ENCODE results near the gene SYNJ1.
"Not testable (repeated sequence)": the region's sequence is repeated elsewhere in the genome, so short reads cannot be mapped to it uniquely, and the experiment has no call there.

The SYNJ1 gene

DNA sequence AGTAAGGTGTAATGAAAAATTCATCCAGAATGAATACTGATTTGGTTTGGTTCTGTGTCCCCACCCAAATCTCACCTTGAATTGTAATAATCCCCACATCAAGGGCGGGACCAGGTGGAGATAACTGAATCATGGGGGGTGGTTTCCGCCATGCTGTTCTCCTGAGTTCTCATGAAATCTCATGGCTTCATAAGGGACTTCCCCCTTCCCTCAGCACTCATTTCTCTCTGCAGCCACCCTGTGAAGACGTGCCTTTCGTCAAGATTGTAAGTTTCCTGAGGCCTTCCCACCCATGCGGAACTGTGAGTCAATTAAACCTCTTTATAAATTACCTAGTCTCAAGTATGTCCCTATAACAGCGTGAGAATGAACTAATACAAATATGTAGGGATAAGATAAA lies 5.5 kb upstream of the SYNJ1 start:
- DNase-seq, result no peak

DNA sequence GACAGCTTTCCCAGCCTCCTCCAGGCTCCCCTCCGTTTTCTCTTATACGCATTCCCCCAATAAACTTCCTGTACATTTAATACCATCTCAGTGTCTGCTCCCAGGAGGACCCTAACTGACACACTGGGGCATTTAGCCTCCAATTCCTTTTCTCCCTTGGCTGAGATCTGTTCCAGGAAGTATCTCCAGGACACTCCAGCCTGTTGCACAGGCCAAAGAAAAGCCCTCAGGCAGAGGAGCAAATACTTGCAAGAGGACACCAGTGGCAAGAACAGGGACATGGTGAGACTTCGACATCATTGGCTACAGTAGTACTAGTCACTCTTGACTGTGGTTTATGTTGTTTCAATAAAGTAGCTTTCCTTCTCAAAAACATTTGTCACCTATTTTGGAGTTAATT lies 4.7 kb upstream of the SYNJ1 start:
- DNase-seq, result no peak

DNA sequence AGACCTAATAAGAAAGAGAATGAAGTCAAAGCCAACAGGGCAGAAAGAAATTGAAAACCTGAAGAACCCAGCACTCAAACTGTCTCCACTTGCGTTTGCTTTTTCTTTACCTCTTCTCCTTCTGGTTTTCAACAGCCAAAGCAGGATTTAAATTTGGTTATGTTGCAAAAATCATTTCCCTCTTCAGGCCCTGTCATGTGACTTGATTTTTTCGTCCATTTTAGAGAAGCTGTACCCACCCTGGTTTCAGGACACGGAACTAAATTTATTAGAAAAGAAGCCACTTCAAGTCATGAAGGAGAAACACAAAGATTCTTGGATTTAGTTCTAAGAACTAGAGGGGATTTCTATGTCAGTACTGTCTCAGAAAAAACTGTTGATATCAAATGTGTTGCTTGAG lies 1.0 kb upstream of the SYNJ1 start:
- peak; percentile 34 for DNase-seq

DNA sequence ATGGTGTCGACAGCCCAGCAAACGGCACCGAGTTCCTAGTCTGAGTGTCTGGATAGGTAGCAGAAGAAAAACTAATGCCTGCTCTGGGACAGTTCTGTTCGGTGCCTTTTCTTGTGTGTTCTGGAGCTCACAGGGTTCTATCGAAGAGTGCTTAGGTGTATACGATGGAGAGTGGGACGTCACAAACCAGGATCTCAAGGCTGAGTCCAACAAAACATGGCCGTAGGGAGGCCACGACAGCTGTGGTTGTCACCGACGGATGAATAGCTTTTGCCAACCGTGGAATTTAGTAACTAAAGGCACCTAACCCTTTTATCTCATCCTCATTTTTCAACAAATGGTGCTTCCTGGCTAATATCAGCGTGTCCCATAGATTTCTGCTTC lies 635 bp upstream of the SYNJ1 start:
- no peak for DNase-seq

DNA sequence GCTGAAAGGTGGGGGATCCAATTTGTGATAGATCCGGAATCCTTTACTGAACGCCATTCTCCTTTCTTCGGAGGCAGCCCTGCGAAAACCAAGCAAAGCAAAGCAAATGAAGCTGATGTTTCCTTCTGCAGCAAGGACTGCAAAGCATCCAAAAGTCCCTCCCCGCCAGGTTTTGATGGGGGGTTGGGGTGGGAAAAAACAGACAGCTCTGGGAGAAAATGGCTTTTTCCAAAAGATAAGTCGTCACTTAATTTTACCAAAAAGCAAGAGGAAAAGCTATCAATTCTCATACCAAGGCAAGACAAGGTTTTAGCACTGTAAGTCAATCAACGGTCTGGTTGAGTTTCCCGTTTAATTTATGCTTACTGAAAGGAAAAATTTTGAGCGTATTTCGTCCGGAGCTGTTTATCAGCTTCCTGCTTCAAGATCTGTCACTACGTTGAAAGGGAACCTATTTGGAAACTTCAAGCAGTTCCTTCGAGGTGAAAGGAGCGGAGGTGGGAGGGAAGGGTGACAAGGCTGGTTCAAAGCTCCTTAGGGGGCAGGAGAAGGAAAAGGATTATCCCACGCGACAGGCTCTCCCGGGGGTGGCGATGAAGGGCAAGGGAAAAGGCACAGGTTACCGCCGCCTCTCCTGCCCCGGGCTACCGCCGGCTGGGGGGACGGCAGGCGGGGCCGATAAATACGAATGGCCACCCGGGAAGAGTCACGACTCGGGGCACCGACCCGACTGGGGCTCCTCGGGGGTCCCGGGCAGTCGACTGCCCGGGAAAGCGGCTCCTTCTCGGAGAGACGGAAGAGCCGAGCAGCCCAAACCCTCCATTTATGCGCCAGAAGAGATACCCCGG lies 750 bp downstream of the SYNJ1 start:
- DNase-seq, result peak; percentile 67

DNA sequence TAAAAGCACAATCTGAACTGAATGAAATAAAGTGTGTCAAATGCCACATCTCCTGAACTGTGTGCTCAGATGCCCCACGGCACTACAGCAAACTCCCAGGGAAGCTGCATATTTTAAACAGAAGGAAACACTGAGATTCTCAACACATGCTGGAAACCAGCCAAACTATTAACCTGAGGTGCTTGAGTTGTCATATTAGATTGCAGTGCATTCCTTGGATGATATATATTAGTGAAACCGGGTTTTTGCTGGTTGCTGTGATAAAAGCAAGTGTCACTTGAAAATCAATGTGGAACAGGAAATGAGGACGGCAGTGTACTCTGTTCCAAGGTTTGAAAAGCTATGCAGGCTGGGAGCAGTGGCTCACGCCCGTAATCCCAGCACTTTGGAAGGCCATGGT lies 8.7 kb downstream of the SYNJ1 start:
- DNase-seq, result no peak

DNA sequence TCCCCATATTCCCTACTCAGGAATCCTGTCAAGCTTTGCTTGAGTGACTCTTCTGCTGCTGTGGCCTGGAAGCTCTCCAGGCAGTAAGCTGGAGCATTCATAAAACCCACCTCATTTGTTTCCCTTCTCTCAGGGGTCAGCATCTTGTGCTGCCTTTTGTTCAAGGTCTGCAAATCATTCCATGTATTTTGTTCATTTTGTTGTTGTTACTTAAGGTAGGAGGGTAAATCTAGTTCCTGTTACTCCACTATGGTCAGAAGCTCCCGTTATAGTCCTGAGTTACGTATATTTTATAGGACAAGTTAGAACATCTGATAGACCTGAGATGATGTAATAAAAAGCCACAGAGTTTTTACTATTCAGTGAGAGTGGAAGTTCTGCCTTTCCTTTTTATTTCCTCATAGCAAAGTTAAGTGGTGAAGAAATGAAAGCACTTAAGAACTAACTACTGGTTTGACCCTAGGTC lies 9.9 kb downstream of the SYNJ1 start:
- peak; percentile 74 for DNase-seq

DNA sequence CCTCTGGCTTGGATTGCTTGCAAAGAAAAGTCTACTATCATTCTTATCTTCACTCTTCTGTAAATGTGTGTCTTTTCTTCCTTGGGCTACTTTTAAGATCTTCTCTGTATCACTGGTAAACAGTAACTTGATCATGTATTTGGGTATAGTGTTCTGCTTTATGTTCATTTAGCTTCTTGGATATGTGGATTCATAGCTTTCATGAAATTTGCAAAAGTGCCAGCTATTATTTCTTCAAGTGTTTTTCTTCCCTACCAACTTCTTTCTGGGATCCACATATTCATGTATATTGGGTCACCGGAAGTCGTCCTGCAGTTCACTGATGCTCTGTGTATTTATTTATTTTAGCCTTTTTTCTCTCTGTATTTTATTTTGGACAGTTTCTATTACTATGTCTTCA lies 11.3 kb downstream of the SYNJ1 start:
- DNase-seq, result no peak

DNA sequence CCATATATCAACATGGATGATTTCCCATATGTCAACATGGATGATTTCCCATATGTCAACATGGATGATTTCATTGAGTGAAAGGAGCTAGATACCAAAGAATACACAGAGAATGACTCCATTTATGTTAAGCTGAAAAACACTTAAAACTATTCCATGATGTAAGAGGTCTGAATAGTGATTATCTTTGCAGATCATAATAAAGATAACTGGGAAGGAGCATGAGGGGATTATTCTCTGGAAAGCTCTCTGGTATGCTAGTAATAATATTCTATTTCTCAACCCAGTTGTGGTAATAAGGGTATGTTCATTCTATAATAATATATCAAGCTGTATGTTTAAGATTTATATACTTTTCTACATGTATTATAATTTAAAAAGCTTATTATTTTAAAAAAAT lies 14.1 kb downstream of the SYNJ1 start:
- DNase-seq, result no peak

DNA sequence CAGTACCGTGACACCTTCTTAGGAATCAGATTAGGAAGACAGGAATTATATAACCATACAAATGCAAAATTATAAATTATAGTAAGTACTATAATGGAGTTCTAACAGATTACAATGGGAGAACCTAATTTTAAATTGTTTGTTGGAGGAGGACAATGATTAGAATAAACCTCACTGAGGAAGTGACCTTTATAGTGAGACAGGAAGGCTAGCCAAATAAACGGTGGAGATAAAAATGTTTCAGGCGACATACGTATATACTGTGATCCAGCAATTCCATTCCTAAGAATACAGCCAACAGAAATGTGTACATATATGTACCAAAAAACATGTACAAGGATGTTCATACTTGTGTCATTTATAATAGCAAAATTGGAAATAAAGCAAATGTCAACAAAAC lies 15.2 kb downstream of the SYNJ1 start:
- DNase-seq, result no peak

DNA sequence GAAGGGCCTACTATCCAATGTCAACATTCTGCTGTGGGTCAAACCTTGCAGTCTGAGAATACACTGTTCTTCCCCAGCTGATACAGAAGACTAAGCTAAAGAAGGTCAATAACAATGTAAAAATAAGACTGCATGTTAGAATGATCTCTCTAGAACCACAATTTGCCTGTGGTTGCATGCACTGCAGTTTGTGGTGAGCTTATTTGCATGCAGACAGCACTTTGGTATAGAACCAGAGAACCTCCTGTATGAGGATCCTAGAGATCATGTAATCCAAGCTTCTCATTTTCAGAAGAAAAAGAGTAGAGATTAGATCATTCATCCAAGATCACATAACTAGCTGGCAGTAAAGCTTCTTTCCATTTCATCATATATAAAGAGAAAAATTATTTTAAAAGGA lies 15.8 kb downstream of the SYNJ1 start:
- DNase-seq, result peak; percentile 45

DNA sequence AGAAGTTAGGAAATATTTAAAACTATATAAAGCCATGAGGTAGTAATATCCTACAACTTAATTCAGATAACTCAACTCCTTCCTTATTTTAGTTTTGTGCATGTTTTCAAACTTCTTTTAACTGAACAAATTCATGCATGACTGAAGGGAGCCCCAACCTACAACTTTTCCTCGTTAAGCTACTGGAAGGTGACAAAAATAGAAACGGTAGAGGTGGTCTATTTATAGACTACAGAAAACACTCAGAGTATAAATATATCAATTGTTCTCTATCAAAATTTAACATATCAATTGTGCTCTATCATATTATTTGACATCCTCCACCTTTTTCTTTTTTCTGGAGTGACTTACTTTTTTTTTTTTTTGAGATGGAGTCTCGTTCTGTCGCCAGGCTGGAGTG lies 16.8 kb downstream of the SYNJ1 start:
- no peak for DNase-seq

DNA sequence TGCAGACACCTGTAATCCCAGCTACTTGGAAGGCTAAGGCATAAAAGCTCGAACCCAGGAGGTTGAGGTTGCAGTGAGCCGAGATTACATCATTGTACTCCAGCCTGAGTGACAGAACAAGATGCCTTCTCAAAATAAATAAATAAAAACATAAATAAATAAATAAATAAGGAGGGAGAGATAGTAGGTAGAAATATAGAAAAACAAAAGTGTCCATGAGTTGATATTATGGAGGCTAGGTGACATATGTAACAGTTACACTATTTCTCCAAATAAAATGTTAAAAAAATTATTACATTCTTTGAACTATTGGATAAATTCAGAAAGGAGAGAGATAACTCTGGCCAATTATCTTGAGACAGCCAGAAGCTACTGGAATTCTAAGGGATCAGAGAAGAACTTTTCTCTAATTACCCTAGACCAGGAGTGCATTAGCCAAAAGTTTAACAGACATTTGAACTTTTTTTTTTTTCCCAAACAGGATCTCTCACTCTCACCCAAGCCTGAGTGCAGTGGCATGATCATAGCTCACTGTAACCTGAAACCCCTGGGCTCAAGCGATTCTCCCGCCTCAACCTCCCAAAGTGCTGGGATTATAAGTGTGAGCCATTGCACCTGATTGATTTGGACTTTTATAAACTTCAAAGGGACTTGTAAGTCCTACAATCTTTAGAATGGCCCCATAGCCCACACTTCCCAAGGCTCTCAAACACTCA lies 17.6 kb downstream of the SYNJ1 start:
- DNase-seq, result no peak

DNA sequence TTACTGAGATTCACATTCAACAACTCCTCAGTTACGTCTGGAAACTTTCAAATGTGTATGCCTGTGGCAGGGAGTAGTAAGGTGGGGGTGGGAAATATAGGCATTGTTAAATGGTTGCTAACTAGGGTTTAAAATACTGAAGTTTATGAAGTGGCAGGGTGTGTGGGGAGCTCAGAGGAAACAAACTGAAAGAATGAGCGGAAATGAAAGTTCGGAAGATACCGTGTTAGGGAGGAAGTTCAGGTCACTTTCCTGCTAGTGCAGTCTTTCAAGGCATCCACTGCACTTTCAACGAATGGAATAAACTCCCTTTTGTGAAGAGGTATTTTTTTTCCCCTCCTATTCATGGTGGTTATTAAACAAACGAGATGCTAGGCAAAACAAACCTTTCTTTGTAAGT lies 19.7 kb downstream of the SYNJ1 start:
- no peak for DNase-seq

DNA sequence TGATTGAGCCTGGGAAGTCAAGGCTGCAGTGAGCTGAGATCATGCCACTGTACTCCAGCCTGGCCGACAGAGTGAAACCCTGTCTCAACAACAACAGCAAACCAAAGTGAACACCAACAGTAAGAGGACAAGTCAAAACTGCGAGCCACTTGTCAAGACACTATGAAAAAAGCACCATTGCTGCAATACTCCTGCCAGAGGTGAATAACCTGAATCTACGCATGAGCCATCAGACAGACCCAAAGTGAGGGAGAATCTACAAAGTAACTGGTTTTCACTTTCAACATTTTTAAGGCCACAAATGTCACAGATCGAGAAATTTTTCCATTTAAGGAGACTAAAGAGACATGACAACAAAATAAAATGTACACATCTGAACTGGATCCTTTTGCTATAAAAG lies 21.9 kb downstream of the SYNJ1 start:
- no peak for DNase-seq

DNA sequence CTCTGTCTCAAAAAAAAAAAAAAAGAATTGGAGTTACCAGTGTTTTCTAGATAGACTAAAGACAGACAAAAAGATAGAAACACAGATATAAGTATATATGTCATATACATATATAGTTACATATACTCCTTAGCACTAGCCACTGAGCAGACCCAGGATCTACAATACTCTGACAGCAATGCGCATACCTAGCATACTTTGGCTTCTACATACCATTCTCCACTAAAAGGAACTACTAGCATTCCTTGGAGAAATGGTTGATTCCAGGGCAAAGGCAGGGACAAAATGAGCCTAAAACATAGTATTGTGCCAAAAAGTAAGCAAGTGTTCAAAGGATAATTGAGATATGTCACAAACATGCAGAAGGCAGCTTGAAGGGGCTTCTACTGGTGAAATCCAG lies 22.7 kb downstream of the SYNJ1 start:
- DNase-seq, result no peak

DNA sequence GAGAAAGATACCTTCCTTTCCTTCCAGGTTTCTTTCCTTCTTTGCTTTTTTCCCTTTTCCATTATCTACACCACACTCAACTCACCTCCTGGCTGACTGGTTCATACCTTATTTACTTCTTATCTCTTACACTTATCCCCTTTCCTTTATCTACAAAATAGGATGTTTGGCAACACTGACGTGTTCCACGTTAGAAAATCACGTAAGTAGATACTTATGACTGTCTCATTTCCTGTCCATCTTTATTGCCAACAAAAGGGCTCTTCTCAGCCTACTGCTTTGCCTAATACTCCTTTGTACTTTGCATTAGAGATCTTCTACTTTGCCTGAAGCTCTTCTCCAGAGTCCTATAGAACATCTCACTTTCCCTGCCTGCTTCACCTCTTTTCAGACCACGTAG lies 25.1 kb downstream of the SYNJ1 start:
- DNase-seq, result peak; percentile 19

DNA sequence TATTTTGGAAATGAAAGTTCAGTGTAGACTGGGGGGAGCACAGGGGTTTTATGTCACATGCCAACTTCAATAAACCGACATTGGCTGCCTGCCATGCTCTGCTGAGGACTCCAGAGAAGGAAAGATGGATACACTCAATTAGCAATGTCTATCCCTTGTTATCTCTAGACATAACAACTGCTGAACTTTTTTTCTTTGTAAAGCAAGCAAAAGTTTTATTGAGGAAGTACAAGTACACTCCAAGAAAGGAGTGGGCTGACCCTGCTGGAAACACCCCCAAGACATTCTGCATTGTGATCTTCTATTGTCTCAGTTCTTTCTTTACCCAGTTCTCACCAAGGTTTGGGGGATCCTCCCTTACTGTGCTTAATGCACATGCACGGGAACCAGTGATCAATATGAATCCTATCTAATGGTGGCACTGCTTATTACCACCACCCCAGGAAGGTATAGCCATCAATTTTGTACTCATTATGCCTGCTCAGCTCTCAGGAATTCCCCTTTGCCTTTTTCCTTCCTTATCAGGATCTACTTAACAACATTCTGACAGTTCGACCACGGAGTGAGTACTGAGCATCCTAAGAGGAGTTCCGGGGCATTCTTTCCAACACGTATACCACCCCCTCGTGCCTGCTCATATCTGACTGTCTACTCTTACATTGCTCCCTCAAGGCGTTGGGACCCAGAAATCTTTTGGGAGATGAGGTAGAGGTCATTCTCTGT lies 28.7 kb downstream of the SYNJ1 start:
- DNase-seq, result peak; percentile 19

DNA sequence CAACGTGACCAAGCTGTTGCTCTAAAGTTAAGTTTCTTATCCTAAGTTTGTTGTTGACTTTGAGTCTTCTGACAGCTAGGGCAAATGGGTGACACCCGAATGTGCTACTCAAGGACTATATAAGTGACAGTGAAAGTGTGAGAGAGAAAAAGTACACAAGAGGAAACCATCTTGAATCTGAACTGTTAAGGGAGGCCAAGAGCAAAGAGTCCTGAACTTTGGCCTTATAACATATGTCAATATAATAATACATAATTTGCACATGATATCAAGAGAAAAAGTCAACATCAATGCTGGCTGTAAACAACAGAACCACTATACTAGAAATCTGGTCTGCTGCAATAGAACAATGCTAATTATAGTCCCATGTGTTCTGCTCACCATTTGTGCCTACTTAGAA lies 29.5 kb downstream of the SYNJ1 start:
- no peak for DNase-seq

DNA sequence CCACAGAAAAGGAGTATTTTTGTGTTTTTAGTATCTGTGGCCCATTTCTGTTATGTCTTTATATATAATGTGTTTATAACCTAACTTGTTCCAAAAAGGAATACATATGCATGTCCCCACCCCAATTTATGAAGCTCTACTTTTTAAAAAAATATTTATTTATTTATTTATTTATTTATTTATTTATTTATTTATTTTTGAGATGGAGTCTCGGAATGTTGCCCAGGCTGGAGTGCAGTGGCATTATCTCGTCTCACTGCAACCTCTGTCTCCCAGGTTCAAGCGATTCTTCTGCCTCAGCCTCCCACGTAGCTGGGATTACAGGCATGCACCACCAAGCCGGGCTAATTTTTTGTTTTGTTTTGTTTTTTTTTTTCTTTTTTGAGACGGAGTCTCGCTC lies 32.3 kb downstream of the SYNJ1 start:
- DNase-seq, result not testable (repeated sequence)

DNA sequence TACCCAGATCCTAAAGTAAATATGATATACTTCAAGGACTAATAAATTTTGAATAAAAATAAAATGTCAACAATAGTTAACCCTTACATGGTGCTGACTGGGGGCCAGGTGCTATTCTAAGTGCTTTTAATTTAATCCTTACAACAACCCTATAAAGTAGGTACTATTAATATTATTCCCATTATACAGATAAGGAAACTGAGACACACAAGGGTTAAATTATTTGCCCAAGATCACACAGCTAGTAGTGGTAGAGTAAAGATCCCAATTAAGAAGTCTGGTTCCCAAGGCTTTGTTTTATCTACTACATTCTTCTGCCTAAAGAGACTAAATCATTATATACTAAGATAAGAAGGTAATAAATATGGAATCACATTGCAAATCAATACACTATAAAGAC lies 34.2 kb downstream of the SYNJ1 start:
- no peak for DNase-seq

DNA sequence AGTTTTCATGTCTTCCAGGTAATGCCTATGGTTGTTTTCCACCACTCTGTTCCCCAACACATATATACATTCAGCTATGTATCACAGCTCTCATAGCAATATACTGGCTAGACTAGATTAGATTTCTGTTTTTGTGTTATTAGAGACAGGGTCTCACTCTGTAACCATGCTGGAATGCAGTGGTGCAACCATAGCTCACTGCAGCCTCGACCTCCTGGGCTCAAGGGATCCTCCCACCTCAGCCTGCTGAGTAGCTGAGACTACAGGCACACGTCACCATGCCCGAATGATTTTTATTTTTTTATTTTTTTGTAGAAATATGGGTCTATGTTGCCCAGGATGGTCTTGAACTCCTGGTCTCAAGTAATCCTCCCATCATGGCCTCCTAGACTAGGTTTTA lies 37.7 kb downstream of the SYNJ1 start:
- DNase-seq, result no peak

DNA sequence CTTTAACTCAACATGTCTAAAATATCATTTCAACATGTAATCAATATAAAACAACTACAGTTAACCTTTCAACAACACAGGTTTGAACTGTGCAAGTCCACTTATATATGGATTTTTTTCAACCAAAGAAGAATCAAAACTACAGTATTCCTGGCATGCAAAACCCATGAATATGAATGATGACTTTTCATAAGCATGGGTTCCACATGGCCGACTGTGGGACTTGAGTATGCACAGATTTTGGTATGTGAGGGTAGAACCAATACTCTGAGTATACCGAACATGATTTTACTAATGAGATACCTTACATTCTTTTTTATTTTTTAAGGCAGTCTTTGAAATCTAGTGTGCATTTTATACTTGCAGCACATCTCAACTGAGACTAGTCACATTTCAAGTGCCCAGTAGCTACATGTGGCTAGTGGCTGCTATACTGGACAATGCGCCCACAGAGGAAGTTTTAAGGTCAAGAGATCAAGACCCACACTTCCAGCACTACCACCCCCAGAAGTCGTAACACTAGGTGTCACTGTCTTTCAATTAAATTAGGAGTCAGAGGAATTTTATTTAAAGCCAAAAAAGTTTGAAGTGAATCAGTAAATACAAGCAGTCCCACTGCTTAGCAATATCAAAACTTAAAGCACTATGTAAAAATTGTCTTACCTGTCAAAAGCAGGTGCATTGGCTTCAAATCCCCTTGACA lies 40.0 kb downstream of the SYNJ1 start:
- peak; percentile 46 for DNase-seq

Data from hematopoietic multipotent progenitor cell treated with erythropoietin and hydrocortisone succinate and interleukin-3 and kit ligand, for 4 days (in vitro differentiated cells).